Forelimb muscle (tissue), 1 donor: ENCODE measurements around the gene AFDN. TPM values are rescaled to one million over a fixed set of nuclear protein-coding genes. Genes with fewer than 3 reads are reported as not detected.

Experiments used
- DNase-seq: peaks from one replicate; pipeline ENCODE4 v3.0.0-alpha.2; 2013; ENCODE audit warnings: low read depth
- polyA plus RNA-seq: library from polyadenylated mRNA; unstranded; fragments of 120-200 nt; gene quantifications from one replicate; pipeline ENCODE4 v1.2.1, GENCODE V29; 2013; ENCODE audit not compliant: insufficient read length

Gene AFDN
- polyA plus RNA-seq, 1 donor, result 45.7 TPM

DNA sequence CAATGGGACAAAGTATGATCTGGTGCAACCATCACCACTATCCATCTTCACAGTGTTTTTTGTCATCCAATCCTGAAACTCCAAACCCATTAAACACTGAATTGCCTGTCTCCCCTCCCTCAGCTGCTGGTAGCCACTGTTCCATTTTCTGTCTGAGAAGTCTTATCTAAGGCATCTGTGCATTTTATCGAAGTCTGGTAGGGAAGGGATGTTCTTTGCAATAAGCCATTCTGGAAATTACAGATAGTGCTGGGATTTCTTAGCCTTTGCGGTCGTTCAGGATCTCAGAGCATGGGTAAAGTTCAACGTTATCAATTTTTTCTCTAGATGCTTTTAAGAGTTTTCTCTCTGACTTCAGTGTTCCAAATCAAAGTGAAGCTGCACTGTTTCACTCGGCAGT lies 194.9 kb downstream of the AFDN start:
- no peak for DNase-seq

Other genes starting within 250 kb of the AFDN start
- 0.73 TPM for gene KIF25, start 170.8 kb downstream of the AFDN start, polyA plus RNA-seq